ENCODE measurements around the gene HERPUD2.
A peak's percentile ranks its signal among the peaks of the same experiment; 100 is the strongest.

The HERPUD2 gene

GRCh38 chr7:35694784-35695472 lies at the start of gene HERPUD2:
Gene HERPUD2, minus strand, starts transcription at chr7:35695135. Its CDS starts 805 bp downstream, at chr7:35694330.
- DNase-seq, result peak; percentile 91

- no peak for DNase-seq
Measured at GRCh38 chr7:35738889-35739288, 44.0 kb upstream of the HERPUD2 start.

- DNase-seq, result no peak
Measured at GRCh38 chr7:35736725-35737124, 41.8 kb upstream of the HERPUD2 start.

- DNase-seq, result no peak
Measured at GRCh38 chr7:35735396-35735795, 40.5 kb upstream of the HERPUD2 start.

DNA sequence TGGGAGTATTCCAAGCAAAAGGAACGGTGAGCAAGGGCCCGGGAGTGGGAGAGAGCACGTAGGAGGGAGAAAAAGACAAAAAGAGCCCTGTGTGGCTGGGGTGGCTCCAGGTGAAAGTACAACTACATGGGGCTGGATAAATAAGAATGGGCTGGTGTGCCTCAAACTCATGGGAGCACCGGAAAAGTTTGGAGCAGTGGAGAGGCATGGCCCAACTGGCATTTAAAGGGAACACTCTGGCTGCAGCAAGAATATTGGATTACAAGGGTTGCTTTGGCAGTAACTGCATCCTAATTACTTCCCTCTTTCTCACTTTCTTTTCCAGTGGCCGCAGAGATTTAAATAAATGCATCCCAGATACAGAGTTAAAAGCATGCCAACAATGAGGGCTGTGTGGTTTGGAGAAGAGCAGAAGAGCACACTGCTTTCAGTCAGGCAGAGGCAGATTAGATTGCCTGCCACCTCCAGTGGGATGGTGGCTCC lies 39.1 kb upstream of the HERPUD2 start:
- DNase-seq, result no peak

DNA sequence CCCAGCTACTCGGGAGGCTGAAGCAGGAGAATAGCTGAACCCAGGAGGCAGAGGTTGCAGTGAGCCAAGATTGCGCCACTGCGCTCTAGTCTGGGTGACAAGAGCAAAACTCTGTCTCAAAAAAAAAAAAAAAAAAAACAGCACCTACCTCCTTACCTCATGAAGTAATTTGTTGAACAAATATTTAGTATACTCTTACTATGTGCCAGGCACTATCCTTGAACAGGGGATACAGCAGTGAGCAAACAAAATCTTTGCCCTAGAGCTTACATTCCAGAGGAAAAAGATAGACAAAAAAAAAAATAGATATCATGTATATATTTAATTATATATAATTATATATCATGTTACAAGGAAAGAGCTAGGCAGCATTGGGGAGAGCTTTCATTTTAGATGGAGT lies 36.4 kb upstream of the HERPUD2 start:
- no peak for DNase-seq

DNA sequence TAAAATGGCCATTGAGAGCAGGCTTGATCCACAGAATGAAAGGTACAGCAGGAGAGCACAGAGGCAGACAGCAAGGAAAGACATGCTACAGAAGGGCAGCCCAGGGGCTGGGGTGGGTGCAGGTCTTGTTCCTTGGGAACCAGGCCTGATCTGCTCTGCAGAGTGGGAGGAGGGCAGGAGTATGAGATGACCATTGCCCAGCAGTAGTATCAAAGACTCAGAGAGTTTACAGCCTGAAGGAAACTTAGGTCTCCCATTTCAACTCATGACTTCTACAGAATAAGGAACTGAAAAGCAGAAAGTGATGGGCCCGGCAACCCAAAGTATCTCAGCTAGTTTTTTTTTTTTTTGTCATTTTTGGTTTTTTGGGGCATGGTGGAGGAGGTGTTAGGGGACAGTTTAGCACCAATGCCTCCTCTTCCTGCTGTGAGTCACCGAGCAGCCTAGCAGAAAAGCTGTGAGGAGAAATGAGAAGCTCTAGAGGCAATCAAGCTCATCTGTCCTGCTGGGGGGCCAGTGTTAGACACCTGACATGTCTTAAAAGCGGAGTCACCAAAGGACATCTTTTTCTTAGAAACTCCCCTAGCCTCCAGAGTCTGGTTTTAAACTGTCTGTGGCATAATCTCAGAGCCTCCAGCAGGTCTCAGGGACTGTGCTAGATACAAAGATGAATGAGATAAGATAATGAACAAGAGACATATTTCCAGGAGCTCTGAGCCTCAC lies 34.3 kb upstream of the HERPUD2 start:
- DNase-seq, result peak; percentile 35

DNA sequence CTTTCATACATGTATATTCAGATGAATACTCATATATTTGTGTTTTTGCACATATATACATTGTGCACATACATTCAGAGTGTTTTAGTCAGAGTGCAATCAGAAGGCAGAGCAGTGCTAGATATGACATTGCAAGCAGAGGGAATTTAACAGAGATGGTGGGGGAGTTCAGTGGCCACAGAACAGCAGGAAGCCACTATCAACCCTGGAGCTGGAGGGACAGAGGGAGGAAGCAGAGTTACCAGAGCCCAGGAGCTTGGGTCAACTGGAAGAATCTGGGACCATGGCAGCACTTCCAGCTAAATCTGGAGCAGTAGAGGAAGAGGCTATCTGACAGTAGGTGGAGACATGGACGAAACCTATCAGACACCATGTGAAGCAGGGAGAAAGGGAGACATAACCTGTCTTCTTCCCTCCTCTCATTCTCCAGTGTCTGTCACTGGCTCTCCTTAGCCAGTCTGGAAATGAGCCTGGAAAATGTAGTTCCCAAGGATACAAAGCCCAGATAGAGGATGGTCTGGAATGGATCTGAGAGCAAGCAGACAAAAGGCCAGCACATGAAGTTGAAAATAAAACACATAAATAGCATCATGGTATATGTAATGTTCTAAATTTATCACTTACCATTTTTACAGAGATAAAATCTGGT lies 33.6 kb upstream of the HERPUD2 start:
- no peak for DNase-seq

- peak; percentile 37 for DNase-seq
Measured at GRCh38 chr7:35727571-35727970, 32.6 kb upstream of the HERPUD2 start.

DNA sequence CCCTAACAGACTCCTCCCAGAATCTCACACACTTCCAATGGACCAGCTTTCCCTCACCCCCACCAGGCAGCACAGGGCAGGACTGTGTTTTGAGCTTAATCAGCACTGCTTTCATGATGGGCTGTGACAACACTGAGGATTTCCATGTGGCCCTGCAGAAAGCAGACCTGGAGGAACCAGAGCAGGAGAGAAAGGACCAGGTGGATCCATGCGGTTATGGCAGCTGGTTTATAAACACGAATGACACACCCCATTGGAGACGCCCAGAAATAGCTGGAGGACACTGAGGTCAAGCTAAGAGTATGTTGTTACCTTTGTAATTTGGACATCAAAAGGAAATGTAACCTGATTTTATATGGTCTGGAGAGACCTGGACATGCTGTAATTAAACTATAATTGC lies 31.7 kb upstream of the HERPUD2 start:
- DNase-seq, result no peak

- DNase-seq, result peak; percentile 40
Measured at GRCh38 chr7:35725280-35725680, 30.3 kb upstream of the HERPUD2 start.

DNA sequence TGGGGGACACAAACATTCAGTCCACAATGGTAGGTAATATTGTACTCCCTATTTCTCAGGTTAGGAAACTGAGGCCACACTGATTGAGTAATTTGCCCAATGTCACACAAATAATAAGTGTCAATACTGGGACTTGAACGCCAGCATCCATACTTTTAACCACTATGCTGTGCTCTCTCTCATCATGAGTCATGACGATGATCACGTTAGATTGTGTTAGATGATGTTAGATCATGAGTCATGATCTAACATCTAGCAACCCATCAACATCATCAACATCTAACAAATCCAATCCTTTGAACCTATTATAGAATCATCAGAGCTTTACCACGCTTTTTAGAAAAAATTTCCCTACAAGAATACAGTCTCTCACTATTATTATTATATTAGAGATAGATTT lies 28.1 kb upstream of the HERPUD2 start:
- DNase-seq, result peak; percentile 38

DNA sequence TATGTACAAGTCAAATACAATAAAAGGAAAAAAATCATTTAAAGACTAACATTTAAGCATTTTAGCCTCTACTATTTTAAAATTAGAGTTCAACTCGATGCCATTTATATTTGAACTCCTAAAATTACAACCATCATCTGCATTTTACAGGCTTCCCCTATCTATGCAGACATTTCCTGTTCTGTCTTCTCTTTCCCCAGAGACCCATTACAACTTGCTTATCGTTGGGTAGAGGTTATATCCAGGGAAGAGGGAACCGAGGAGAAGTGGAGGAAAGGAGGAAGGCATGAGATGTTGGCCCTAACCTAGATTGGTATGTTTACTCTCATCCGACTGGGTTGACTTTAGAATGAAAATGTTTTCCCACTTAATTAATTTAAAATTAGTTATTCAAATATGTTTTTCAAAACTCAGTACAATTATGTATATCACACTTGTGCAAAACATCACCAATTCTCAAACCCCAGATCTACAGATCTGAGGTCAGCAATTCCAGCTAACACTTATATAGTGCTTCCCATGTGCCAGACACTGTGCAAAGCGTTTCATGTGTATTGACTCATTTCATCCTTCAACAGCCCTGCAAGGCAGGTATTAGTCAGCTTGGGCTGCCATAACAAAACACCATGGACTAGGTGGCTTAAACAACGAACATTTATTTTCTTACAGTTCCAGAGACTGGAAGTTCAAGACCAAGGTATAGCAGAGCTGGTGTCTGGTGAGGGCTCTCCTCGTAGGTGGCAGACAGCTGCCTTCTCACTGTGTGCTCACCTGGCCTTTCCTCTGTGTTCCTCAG lies 27.3 kb upstream of the HERPUD2 start:
- peak; percentile 53 for DNase-seq

DNA sequence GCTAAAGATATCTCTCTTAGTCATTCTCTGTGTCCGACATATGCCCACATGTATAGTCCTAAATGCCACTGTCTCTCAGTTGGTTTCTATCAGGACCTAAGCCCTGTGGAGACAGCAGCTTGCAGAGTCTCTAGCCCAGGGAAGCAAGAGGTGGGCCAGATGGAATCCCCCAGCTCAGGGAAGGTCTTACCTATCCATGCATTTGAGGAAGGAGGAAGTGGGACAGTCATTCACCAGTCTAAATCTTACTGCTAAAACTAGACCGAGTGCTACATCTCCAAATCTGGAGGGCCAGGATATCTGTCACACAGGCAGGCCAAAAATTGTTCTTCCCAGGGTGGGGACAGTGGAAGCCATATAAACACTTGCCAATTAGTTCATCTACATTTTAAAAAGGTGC lies 26.4 kb upstream of the HERPUD2 start:
- no peak for DNase-seq

GRCh38 chr7:35720849-35721248 lies 25.9 kb upstream of the HERPUD2 start:
- DNase-seq, result no peak

DNA sequence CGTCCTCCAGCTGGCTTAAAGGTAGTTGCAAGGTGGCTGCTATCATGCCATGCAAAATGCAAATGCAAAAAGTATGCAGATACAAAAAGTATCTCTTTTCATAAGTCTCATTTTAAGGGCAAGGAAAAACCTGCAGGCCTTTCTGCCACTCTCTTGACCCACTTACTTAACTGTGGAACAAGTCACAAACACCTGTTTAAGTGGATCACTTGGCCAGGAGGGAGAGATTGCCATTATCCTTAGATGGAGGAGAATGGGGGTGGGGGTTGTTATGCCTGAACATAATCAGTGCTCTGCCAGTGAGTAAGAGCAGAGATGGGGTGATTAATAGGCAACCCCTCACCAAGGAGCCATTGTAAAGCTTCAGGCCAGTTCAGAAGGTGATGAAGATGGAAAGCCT lies 25.1 kb upstream of the HERPUD2 start:
- no peak for DNase-seq

DNA sequence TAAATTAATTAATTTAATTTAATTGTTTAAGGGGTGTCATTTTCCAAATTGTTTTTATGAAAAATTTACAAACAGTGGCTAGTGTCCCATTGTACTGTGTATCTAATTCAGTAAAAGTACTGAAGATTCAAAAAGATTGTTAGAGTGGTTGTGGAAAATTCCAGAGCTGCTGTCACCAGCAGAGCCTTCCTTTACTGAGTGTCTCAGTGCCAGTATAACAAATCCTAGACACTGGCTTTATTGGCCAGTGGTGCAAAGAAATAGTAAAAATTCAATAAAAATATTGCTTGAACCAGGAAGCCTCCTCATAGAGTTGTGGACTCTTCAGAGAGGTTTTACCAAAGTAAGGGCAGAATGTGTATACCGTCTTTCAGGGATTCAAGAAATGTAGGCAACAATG lies 23.1 kb upstream of the HERPUD2 start:
- DNase-seq, result no peak

DNA sequence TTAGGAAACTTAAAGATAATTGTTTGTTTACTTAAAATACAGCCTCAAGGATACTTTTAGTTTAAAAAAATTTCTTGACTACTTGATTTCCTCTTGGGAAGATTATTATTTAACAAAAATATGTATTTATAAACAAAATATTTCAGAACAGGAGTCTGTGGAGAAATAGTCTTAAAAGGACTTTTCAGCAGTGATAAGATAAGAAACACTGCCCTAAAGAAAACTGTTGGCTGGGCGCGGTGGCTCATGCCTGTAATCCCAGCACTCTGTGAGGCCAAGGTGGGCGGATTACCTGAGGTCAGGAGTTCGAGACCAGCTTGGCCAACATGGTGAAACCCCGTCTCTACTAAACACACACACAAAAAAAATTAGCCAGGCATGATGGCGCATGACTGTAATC lies 22.6 kb upstream of the HERPUD2 start:
- no peak for DNase-seq

DNA sequence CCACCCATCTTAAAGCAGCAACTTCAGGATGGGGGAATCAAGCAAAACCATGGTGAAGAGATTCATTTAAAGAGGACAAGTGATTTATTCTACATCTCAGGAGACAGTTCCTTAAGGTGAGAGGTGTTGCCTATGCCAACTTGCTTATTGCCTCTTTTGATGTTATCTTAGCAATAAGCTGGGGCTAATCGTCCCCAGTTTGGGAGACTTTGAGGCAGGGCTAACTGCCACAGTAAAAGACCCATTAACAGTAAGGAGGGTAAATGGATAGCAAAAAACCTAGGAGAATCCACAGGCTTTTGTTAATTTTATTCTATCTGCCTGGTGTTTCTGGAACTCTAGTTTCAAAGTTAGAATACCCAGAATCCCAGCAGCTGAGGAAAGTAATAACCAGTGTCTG lies 22.1 kb upstream of the HERPUD2 start:
- DNase-seq, result no peak

- no peak for DNase-seq
Measured at GRCh38 chr7:35716038-35716803, 21.3 kb upstream of the HERPUD2 start.

DNA sequence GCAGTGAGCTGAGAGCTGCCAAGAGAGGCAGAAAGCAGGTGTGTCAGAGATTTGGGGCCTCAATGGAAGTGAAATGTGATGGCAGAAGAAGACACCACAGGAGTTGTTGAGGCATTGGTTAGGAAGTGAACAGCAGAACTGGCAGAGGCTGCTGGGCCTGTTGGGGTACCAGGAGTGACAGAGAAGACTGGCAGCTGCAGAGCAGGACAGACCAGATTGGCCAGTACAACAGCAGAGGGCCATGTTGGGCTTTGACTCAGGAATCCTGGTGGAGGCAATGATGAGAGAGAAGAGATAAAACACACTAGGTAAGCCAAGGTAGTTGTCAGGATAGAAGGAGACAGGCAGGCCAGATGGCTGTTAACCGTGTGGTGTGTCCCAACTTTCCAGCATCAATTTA lies 19.9 kb upstream of the HERPUD2 start:
- DNase-seq, result no peak

GRCh38 chr7:35714407-35714806 lies 19.5 kb upstream of the HERPUD2 start:
- DNase-seq, result no peak
